Mammary epithelial cell (primary cell): ENCODE data around the gene TPBGL.

Experiments
- EZH2 ChIP-seq: IDR thresholded peaks from 2 replicates; pipeline ENCODE4 v1.6.1; 2012; ENCODE audit warnings: low read length, inconsistent platforms, borderline replicate concordance
- TF ChIP-seq, protein P1 (sequence below), 2 donors: IDR thresholded peaks in 1 of 2; conservative IDR thresholded peaks in 1 of 2; 2 replicates each; pipeline ENCODE4 v1.5.1; 2011 to 2012; ENCODE audit warnings: inconsistent platforms in 2 of 2, low read length in 2 of 2, mild to moderate bottlenecking in 2 of 2, control low read depth in 1 of 2, low read depth in 1 of 2; ENCODE audit not compliant: insufficient read depth in 1 of 2; ENCODE audit errors: extremely low read depth in 1 of 2

DNA sequence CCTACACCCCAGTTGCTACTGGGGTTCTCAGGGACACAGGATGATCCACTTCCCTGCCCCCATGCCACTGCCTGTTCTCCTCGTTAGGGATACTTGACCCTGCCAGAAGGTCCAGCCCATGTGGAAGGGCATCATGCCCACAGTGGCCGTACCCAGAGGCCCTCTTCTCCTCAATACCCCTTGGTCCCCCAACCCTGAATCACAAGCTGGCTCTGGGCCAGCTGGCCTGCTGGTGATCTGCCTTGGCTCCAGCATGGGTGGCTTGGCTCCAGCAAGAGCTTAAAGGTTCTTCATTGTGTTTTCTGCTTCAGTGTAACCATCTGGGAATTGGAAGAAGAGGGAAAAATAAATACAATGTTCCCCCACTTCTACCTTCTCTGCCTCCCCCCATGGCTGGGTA, 11.1 kb upstream of the TPBGL start:
- TF ChIP-seq, protein P1, sequence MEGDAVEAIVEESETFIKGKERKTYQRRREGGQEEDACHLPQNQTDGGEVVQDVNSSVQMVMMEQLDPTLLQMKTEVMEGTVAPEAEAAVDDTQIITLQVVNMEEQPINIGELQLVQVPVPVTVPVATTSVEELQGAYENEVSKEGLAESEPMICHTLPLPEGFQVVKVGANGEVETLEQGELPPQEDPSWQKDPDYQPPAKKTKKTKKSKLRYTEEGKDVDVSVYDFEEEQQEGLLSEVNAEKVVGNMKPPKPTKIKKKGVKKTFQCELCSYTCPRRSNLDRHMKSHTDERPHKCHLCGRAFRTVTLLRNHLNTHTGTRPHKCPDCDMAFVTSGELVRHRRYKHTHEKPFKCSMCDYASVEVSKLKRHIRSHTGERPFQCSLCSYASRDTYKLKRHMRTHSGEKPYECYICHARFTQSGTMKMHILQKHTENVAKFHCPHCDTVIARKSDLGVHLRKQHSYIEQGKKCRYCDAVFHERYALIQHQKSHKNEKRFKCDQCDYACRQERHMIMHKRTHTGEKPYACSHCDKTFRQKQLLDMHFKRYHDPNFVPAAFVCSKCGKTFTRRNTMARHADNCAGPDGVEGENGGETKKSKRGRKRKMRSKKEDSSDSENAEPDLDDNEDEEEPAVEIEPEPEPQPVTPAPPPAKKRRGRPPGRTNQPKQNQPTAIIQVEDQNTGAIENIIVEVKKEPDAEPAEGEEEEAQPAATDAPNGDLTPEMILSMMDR (conservative IDR thresholded peaks at IDR 0.05 in 1 of 2, IDR thresholded peaks at IDR 0.05 in 1 of 2; ENCODE audit: extremely low read depth in 1 of 2, insufficient read depth in 1 of 2, low read depth in 1 of 2, low read length in 2 of 2) = no peak
- no peak for TF ChIP-seq EZH2
